Brain microvascular endothelial cell (primary cell): Measurements from ENCODE around the gene FAM131B.
A peak's percentile ranks its signal among the peaks of the same experiment; 100 is the strongest.

Experiments
- DNase-seq: peaks from one replicate; pipeline ENCODE4 v3.0.0-alpha.2; 2020
- H3K27ac ChIP-seq: fragments of 250-450 bp; sonication (Bioruptor Pico); 2 replicates; pipeline ENCODE4 v1.5.1; 2020; ENCODE audit warnings: mild to moderate bottlenecking, moderate library complexity
- H3K27me3 ChIP-seq: fragments of 250-450 bp; sonication (Bioruptor Pico); replicated peaks from 2 replicates; pipeline ENCODE4 v1.5.1; 2020; ENCODE audit warnings: mild to moderate bottlenecking
- H3K36me3 ChIP-seq: fragments of 250-450 bp; sonication (Bioruptor Pico); replicated peaks from 2 replicates; pipeline ENCODE4 v1.5.1; 2020; ENCODE audit warnings: mild to moderate bottlenecking
- H3K4me3 ChIP-seq: 2 replicates; pipeline ENCODE4 v1.5.1; 2011; ENCODE audit warnings: low read depth, mild to moderate bottlenecking, control low read depth, low read length, moderate library complexity
- in situ Hi-C: cut with HindIII; loops from 2 replicates; pipeline ENCODE4 v1.10.0; 2017; ENCODE audit warnings: low sequenced_read_pairs, low pct_ligation_motif_present
- TF ChIP-seq, protein P1 (sequence below): IDR thresholded peaks from 2 replicates; pipeline ENCODE4 v1.5.1; 2011; ENCODE audit warnings: low read depth, mild to moderate bottlenecking, moderate library complexity, low read length, control low read depth, inconsistent platforms; ENCODE audit errors: missing control alignments

Gene FAM131B

DNA sequence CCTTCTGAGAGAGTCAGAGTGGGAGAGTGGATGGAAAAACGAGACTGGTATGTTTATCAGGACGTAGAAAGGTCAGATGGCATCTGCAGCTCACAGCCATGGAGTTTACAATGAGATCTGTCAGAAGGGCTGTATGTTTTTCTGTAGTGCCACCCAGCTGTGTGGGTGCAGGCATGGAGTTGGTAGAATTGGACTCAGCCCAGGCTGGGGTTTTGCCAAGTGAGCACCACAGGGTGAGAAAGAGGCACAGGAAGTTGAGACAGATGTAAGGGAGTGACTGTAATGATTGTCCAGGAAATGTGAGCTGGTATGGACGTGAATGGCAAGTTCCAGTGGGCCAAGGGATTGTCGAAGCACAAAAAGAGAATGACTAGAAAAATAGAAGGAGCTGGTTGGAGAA is 9.6 kb upstream of the FAM131B start:
- no peak overlapping the region for H3K4me3 ChIP-seq
- H3K36me3 ChIP-seq: no peaks in the 10 kb centered on the region
- H3K27ac ChIP-seq: no peak overlapping the region
- DNase-seq: no peak
- no peaks in the 10 kb centered on the region for H3K27me3 ChIP-seq
- TF ChIP-seq, protein P1, sequence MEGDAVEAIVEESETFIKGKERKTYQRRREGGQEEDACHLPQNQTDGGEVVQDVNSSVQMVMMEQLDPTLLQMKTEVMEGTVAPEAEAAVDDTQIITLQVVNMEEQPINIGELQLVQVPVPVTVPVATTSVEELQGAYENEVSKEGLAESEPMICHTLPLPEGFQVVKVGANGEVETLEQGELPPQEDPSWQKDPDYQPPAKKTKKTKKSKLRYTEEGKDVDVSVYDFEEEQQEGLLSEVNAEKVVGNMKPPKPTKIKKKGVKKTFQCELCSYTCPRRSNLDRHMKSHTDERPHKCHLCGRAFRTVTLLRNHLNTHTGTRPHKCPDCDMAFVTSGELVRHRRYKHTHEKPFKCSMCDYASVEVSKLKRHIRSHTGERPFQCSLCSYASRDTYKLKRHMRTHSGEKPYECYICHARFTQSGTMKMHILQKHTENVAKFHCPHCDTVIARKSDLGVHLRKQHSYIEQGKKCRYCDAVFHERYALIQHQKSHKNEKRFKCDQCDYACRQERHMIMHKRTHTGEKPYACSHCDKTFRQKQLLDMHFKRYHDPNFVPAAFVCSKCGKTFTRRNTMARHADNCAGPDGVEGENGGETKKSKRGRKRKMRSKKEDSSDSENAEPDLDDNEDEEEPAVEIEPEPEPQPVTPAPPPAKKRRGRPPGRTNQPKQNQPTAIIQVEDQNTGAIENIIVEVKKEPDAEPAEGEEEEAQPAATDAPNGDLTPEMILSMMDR: peak; percentile 8
- in situ Hi-C loops: no loop called here

DNA sequence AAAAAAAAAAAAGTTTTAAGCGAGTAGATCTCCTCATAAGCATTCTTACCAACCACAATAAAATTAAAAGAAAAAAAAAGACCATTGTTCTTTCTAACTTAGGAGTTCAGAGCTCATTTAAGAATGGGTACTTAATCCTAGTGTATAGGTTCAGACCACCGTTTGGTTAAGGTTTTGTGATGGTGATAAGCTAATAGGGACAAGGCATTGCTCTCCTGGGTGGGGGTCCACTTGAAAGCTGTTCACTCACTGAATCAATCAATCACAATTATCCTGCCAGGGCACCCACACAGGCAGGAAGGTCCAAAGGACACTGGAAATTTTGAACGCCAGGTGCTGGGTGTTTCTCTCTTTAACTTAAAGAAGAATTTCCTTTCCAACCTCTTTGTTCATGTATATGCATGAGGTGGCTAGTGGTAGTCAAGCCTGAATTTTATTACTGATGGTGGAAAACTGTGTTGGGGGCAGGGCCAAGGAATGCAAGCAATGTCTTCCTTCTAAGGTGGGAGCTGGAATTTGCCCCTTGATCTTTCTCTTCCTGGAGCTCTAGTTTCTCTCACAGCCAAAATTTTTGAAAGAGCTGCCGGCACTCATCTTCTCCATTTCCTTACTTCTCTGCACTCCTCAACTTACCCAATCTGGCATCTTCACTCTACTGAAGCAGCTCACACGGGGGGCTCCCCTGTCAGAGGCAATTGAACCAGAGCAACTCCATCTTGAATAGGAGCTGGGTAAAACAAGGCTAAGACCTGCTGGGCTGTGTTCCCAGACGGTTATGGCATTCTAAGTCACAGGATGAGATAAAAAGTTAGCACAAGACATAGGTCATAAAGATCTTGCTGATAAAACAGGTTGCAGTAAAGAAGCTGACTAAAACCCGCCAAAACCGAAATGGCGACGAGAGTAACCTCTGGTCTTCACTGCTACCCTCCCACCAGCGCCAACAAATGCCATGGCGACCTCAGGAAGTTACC is 7.5 kb upstream of the FAM131B start:
- H3K27me3 ChIP-seq: no peaks in the 10 kb centered on the region
- DNase-seq: no peak
- H3K27ac ChIP-seq: no peak overlapping the region
- TF ChIP-seq, protein P1: no peak
- no peak overlapping the region for H3K4me3 ChIP-seq
- in situ Hi-C loops: no loop called here
- H3K36me3 ChIP-seq: no peaks in the 10 kb centered on the region

DNA sequence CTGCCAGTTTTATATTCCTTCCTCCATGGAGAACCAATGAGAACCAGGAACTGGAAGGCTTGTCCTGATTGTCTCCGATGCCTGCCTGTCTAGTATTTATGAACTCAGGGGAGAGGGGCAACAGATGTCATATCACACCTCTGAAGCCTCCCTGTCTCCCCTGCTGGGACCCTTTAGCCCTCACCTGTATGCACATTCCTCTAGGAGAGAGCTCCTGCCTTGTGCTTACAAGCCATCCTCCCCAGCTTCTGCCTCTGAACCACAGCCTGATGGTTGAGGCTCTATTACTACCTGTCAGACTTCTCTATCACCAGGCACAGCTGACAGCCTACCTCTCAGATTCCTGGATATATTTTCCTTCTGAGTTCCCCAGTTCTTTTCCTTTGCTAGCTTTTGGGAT is 5.9 kb upstream of the FAM131B start:
- DNase-seq: no peak
- no peak overlapping the region for H3K4me3 ChIP-seq
- in situ Hi-C loops: no loop called here
- H3K36me3 ChIP-seq: no peaks in the 10 kb centered on the region
- TF ChIP-seq, protein P1: no peak
- no peak overlapping the region for H3K27ac ChIP-seq
- H3K27me3 ChIP-seq: peaks cover 5% of the 10 kb centered on the region

DNA sequence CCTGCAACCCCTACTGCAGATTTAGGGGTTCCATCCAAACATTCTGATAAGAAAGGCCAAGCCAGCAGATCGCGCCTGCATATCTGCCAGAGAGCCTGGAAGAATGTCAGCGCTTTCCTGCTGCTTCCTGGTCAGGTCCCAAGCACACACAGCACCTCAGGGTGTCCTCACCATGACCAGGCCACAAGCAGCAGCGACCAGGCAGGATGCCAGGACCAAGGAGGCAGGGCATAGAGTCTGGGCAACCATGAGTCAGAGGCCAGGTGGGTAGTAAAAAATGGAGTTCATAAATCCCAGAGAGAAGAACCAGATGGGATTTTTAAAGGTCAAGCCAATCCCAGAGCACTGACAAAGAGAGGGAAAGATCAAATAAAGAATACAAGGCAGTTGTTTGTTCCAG is 5.5 kb upstream of the FAM131B start:
- no peak for DNase-seq

DNA sequence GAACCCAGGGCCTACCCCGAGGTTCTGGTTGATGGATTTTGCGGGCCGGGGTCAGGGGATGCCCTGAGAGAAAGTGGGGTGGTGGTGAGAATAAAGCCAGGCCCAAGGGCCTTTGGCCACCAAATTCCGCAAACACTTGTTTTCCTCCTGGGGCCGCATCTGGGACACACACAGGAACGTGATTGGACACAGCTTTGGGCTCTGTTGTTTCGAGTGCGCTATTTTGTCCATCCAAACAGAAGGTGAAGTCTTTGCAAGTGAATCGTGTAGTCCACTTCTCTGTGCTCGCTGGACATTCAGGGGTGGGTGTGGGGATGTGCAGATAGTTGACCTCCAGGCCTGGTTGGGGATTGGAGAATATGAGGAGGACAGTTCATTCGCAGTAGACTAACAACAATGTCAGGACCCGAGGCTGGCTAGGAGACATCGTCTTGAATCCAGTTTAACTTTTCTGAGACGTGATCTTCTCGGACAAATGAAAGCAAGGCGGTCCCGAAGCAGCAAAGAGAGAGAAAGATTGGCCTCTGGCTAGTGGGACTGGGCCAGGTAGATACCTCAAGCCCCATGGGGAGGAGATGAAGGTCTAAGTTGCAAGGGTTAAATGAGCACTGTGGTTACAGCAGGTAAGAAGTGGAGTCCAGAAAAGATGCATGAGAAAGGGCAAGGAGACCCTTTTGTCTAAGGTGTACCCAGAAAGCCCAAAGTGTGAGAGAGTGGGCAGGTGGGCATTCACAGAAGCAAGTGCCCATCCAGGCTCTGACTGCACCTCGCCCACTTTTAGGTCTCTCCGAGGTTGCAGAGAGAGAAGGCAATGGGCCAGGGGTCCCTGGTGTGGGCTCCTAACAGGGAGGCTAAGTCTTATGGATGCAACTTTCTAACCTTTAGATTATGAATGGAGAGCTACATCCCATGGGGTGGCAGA is 764 bp upstream of the FAM131B start:
- Histone ChIP-seq H3K4me3 (peak overlapping the region; percentile 24), H3K27ac (no peak overlapping the region), H3K36me3 (no peaks in the 10 kb centered on the region), H3K27me3 (peaks cover 19% of the 10 kb centered on the region)
- TF ChIP-seq, protein P1: no peak
- in situ Hi-C loops: no loop called here
- no peak for DNase-seq

More for the DNA sequence above, 5.5 kb upstream of the FAM131B start:
- Histone ChIP-seq H3K27ac (no peak overlapping the region), H3K27me3 (peaks cover 9% of the 10 kb centered on the region), H3K4me3 (no peak overlapping the region), H3K36me3 (no peaks in the 10 kb centered on the region)
- in situ Hi-C loops: no loop called here
- TF ChIP-seq, protein P1: no peak
